Head of caudate nucleus (tissue), 42 donors: ENCODE measurements around the gene GDF15.

ENCODE experiments used
- DNase-seq, 42 donors: peaks; one replicate each; pipeline versions ENCODE4 v3.0.0 to v3.0.0-alpha.2; 2020 to 2021; ENCODE audit warnings: mixed read lengths in 7 of 42
- intact Hi-C: fragments of 100-400 bp; cut with DNase I; formaldehyde crosslinking; loops from one replicate; pipeline ENCODE4 v1.15.0; 2022

GDF15 gene

DNA sequence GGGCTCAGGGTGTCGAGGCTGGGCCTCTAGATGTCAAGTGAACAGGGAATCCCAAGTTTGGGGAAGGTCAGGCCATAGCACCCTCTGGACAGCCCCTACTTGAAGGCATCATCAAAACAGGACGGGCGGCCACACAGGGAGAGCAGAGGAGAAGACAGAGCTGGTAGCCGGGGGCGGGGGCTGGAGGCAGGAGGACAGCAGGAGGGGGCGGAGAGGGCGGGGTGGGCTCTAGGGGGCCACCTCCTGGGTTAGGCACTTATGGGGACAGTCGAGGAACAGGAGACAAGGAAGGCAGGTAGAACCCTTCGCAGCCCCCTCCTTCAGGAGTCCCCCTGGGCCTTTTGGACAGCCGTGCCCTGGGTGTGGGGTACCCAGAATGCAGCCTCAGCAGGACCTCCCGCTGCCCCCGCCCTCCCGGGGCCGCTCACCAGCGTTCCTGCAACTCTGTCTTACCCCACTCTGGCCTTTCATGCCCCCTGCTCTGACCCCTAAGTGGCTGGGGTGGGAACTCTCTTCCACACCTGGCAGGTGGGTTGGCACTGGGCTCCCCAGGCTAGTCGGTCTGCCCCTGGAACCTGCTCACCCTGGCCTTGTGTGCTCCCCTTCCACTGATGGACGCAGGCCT, 39.0 kb downstream of the GDF15 start:
- DNase-seq = peak in 1 of 42 donors; percentile 21
- intact Hi-C loops = no loop called here

DNA sequence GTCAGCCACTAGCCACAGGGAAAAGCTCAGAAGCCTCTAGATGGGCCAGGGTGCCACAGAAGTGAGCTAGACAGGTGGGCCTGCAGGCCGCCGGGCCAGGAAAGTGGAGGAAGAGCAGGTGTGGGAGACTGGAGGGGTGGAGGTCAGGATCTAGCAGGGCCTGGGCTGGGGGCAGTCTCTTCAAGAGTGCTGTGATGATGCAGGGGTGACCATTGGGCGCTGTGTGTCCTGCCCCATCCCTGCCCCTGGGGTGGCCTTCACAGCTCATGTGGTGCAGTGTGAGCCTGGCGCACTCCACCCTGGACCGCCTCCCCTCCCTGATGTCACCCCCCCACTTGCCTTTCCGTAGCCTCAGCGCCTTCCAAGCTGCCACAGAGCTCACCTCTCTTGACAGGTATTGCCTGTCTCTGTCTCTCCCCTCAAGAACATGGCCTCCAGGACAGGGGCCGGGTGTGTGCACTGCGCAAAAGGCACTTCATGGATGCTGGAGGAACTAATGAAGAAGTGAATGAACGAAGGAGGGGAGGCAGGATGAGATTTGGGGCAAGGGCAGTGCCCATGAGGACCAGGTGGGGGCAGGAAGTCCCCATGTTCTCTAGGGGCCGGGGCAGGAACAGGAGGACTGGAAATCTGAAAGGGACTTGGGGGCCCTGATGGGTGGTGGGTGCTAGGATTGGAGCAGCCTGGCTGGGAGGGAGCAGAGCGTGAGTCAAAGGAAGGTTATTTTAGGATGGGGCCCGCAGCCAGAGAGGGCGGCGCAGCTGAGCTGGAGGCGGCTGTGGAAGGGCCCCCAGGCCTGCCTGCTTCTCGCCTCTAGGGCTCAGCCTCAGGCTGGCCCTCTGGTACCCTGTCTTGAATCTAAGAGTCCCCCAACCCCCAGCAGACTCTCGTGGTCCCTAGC, 39.8 kb downstream of the GDF15 start:
- intact Hi-C loops = no loop called here
- peak in 33 of 42 donors; percentile 44 to 87 (median 67) for DNase-seq

DNA sequence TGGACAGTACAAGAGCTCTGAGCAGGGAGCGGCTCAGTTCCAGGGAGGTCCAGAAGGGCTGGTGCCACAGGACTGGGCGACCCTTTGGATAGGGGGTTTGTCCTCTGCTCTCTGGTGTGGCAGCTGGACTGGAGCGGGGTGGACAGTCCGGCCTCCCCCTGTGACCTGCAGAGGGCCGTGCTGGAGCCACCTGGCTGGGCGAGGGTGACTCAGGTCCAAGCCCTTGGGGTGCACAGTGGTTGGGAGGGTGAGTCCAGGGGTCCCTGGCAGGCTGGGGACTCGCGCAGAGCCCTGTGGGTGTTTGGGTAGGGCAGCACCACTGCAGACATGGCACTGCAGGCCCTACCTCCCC, 40.4 kb downstream of the GDF15 start:
- intact Hi-C loops = no loop called here
- peak in 1 of 42 donors; percentile 29 for DNase-seq

DNA sequence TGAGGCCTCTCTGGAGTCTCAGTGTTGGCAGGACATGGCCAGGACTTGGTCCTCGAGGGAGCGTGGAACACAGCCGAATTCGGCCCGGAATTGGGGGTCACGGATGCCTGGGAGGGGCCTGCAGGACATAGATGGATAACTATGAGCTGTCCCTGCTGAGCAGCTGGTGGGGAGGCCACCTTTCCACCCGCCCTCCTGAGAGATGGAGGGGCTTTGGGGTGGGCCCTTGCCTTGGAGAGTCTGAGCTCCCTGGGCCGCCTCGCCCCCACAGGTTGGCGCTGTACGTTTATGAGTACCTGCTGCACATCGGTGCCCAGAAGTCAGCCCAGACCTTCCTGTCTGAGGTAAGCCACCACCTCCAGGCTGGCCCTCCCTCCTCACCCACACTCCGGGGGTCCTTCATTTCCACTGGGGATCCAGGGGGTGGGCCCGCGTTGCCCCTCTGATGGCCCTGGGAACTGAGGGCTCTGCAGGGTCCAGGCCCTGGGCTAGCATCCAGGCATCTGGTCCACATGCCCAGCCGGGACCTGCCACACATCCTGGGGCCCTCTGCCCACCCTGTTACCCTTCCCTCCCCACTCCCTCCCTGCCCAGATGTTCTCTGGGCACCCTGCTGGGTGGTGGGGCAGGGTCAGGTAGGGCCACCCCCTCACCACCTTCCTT, 41.3 kb downstream of the GDF15 start:
- intact Hi-C loops = no loop called here

DNA sequence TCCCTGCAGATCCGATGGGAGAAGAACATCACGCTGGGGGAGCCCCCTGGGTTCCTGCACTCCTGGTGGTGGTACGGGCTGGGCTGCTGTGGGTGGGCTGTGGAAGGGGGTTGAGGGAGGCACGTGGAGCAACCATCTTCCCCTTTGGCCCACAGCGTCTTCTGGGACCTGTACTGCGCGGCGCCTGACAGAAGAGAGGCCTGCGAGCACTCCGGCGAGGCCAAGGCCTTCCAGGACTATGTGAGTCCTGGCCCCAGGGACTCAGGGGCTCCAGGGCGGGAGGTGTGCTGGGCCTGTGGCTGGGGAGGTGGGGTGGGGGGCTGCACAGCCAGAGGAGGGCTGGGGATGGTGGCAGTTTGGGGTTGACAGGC, 41.8 kb downstream of the GDF15 start:
- intact Hi-C loops = no loop called here
- no peak for DNase-seq

More for the DNA sequence above, 41.3 kb downstream of the GDF15 start:
- DNase-seq = no peak

DNA sequence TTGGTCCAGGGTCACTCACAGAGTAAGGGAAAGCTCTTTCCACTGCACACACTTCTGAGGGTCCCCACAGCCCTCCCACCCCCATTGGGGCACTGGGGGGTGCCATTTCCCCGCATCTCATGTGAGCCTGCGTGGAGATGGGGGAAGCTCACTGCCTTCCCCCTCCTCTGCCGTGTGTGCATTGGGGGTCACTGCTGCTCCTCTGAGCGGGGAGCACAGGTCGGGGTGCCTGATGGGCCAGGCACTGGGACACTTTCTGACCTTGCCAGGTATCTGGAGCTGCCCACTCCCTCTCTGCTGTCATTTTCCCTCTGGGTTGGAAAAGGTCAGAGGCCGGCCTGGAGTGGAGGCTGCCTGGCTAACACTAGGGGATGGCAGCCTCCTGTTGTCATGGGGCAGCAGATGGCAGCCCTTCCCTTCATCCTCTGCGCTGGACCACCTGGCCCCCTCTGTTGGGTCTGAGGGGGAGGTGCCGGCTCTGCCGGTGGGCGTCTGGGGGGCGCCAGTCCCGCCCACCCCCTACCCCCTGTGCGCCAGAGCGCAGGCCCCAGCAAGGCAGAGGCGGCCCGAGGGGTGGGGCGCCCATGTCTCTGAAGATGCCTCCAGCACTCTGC, 42.3 kb downstream of the GDF15 start:
- intact Hi-C loops = no loop called here
- DNase-seq = peak in 1 of 42 donors; percentile 35

DNA sequence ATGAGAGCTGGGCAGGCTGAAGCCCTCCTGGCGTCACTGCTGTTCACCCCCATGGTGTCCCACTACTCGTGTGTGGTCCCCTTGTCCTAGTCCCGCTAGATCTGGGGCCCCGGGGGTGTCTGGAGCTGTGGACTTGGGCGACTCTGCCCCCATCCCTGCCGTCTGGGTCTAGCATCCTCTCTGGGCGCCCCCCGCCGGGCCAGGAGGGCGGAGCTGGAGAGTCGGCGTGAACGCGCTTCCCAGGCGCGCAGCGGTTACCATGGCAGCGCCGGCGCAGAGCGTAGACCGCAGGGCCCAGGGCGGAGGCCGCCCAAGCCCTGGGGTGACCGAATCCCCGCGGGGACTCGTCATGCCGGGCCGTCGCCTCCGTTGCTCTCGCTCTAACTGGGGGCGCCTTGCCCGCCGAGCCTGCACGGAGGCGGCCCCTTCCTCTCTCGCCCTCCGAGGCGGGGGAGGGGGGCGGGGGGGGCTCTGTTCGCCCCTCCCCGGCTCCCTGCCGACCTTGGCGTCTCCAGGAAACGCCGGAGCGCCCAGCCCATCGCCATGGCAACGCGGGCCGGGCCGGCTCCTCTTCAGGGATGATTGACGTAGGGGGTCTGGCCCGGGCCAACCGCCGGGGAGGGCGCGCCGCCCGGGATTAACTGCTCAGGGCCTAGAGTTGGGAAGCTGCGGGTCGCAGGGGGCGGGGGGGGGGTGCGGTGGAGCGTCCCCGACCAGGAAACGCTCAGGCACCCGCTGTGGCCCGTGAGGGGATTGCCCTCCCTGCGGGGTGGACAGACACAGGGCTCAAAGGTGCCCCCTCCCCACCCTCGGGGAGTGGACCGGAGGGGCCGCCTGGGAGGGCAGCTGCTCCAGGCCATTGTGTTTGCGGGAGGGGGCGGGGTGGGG, 43.1 kb downstream of the GDF15 start:
- peak in 41 of 42 donors; percentile 53 to 90 (median 77) for DNase-seq
- intact Hi-C loops = no loop called here

DNA sequence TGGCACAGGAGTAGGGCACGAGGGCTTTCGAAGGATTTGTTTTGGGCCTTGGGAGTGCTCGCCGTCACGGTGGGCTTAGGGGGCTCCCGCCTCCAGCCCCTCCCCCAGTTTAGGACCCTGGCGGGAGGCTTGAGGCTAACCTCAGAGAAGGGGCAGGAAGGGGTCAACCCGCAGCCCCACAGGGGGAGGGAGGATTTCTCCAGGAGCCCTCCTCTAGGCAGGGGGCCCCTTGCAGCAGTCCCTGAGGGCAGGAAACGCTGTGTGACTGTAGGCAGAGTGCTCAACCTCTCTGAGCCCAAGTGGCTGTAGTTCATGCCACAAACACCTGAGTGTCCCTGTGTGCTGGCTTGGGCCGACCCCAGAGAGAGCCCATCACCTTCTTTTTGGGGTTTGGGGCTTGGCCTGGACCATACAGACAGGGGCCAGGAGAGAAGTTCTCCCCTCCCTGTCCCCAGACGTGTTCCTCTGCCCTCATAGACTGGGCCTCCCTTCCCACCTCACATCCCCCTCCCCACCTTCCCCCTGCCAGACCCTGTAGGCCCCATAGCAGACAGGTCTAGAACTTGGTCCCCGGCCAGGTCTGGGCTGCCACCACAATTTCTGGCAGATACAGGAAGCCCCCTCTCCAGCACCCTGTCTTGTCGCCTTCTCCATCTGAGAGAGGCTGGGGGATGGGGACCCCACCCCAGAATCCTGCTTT, 43.9 kb downstream of the GDF15 start:
- DNase-seq = no peak
- intact Hi-C loops = no loop called here

DNA sequence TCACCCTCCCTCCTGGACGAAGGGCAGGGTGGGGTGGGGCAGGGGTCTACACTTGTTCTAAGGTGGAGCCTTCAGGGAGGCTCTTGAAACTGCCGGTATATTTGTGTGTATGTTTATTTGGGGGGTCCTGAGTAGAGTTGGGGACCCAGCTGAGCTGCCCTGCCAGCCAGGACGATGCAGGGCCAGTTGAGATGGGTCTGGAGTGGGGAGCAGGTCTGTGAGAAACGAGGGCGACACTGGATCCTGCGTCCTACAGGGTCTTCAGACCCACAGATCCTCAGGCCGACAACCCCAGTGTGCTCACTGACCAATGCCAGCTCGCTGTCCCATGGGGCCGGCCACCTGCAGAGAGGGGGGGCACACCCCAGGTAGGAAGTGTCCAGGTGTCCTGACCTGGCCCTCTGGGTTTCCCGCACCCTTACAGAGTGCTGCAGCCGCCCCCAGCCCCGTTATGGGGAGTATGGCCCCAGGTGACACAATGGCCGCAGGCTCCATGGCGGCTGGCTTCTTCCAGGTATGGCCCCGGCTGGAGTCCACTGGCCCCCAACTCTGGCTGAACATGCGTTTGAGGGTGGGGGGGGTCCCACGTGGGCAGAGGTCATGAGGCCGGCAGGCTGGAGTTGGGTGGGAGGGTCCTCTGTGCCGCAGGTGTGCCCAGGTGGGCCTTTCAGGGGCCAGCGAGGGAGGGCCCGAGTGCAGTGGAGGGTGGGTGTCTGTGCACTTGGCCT, 44.6 kb downstream of the GDF15 start:
- intact Hi-C loops = no loop called here
- DNase-seq = no peak

DNA sequence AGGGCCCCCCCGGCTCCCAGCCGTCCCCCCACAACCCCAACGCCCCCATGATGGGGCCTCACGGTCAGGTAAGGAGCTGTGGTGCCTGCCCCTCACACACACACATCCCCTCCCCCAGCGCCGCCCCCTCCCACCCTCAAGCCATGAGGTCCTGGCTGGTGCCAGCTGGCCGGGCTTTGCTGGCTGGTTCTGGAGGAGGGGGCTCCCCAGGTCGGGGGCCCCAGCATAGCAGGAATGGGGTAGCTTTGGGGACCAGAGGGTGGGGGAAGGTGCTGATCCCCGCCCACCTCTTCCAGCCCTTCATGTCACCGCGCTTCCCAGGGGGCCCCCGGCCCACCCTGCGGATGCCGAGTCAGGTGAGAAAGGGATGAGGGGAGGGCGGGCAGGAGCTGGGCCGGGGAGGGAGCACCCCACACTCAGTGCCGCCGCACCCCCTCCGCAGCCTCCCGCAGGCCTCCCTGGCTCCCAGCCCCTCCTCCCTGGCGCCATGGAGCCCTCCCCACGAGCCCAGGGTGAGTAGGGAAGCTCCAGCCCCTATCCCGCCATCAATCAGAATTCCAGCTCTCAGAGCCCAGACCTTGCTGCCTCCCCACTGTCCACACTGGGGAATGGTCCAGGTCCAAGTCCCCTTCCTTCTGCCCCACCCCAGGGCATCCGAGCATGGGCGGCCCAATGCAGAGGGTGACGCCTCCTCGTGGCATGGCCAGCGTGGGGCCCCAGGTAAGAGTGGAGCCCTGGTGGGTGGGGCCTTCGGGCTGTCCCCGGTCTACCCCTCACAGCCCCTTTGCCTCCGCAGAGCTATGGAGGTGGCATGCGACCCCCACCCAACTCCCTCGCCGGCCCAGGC, 45.6 kb downstream of the GDF15 start:
- intact Hi-C loops = no loop called here
- DNase-seq = no peak

DNA sequence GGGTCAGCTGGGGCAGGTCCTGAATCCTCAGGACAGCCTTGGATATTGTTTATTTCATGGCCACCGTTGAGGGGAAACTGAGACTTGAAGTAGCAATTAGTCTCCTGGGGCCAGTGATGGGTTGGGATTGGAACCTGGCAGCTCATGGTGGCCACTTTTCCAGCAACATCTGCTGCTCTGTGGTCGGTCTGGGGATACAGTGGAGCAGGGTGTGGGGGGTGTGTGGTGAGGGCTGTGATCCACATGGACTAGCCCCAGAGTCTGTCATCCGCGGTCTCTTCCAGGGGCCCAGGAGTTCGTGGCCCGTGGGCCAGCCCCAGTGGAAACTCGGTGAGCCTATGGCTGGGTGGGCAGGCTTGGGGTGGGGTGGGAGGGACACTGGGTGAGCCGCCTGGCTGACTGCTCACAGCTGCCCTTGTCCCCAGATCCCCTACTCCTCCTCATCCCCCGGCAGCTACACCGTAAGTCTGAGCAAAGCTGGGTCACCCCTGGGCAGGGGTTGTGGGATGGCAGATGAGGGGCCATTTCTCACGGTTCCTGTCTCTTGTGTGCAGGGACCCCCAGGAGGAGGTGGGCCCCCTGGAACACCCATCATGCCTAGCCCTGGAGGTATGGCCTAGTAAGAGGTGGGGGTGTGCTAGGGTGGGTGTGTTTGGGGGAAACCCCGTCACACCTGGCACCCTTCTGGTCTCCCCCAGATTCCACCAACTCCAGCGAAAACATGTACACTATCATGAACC, 46.5 kb downstream of the GDF15 start:
- intact Hi-C loops = no loop called here

DNA sequence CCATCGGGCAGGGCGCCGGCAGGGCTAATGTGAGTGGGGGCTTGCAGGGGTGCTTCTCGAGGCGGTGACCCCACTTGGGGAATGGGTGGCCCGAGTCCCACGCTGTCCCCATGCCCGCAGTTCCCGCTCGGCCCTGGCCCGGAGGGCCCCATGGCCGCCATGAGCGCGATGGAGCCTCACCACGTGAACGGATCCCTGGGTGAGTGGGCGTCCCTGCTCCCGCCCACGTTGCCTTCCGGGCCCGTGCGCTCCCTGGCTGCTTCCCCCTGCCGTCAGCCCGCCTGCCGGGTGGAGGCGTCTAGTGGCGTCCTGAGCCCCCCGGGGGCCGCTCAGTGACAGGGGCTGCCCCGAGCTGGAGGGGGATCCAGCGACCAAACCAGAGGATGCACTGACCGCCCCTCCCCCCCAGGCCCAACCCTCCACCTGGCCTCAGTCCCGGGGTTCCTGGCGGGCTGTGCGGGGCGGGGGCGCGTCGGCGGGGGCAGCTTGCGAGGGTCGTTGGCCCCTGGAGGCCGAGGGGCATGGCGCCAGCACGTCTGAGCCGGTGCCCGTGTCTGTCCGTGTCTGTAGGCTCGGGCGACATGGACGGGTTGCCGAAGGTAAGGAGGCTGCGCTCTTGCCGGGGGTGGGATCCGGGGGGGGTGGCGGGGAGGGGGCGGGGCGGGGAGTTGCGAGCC, 47.2 kb downstream of the GDF15 start:
- DNase-seq = peak in 24 of 42 donors; percentile 35 to 79 (median 62)

More for the DNA sequence above, 46.5 kb downstream of the GDF15 start:
- DNase-seq = no peak

DNA sequence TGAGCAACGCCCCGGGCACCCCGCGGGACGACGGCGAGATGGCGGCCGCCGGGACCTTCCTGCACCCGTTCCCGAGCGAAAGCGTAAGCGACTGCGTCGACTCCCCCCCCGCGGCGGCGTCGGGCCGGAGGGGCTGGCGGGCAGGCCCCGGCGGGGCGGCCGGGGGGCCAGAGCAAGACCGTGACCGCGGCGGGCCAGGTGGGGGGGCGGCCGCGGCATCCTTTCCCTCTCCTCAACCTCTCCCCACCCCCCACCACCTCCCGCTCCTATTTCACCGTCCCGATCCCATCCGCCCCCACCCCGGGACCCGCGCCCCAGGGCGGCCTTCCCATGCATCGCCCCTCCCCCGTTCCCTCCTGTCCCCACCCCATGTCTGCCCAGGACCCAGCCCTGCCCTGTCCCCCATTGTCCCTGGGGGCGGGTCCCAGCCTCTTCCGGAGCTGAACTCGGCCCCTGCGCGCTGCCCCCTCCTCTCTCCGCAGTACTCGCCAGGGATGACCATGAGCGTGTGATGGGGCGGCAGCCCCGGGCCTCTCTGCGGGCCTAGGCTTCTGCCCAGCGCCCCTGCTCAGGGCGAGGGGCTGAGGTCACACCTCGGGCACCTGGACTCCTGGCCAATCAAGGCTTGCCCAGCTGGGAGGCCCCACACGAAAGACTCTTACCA, 47.9 kb downstream of the GDF15 start:
- DNase-seq = no peak
- intact Hi-C loops = no loop called here

More for the DNA sequence above, 47.2 kb downstream of the GDF15 start:
- intact Hi-C loops = no loop called here

DNA sequence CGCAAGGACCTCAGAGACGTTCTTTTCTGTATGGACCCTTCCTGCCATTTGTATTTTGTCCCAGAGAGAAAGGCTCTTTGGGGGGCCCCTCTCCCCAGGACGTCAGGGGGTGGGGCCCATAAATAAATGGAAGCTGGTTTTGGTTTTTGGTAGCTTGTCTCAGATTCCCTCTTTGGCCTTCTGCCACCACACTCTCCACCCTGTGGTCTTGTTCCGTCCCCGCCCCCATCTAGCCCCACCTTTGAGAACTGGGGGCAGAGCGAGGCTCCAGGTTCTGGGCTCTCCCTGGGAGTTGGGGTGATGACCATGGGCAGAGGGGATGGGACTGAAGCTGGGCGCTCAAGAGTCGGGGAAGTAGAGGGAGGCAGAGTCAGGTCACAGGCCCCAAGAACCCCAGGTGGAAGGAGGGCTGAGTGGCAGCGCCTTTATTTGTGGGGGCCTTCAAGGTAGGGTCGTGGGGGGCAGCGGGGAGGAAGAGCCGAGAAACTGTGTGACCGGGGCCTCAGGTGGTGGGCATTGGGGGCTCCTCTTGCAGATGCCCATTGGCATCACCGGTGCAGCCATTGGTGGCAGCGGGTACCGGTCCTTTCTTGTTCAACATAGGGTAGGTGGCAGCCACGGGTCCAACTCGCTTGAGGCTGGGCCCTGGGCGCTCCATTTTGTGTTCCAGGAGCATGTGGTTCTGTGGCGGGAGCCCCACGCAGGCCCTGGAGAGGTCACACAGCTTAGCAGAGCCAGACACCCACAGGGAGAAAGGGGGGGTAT, 48.6 kb downstream of the GDF15 start:
- DNase-seq = peak in 1 of 42 donors; percentile 9
- intact Hi-C loops = no loop called here
